Glutamatergic neuron (in vitro differentiated cells): Measurements from ENCODE around the gene ATP8A2. TPM values are rescaled to one million over a fixed set of nuclear protein-coding genes. Genes with fewer than 3 reads are reported as not detected.
"Not testable (repeated sequence)": the region's sequence is repeated elsewhere in the genome, so short reads cannot be mapped to it uniquely, and the experiment has no call there.

Experiments
- DNase-seq: peaks from one replicate; pipeline ENCODE4 v3.0.0; 2022
- H3K27ac Mint-ChIP-seq: one replicate; pipeline ENCODE4 v1.8.0; 2020; ENCODE audit warnings: mild to moderate bottlenecking, mixed read lengths, inconsistent platforms; ENCODE audit not compliant: unreplicated experiment
- H3K27me3 Mint-ChIP-seq: one replicate; pipeline ENCODE4 v1.8.0; 2020; ENCODE audit warnings: mild to moderate bottlenecking, moderate library complexity, mixed read lengths, inconsistent platforms; ENCODE audit not compliant: unreplicated experiment
- H3K36me3 Mint-ChIP-seq: one replicate; pipeline ENCODE4 v1.8.0; 2020; ENCODE audit warnings: mild to moderate bottlenecking, mixed read lengths, inconsistent platforms; ENCODE audit not compliant: unreplicated experiment
- H3K4me1 Mint-ChIP-seq: one replicate; pipeline ENCODE4 v1.8.0; 2020; ENCODE audit warnings: mild to moderate bottlenecking, low read depth, mixed read lengths, inconsistent platforms; ENCODE audit not compliant: unreplicated experiment
- H3K4me3 Mint-ChIP-seq: one replicate; pipeline ENCODE4 v1.8.0; 2020; ENCODE audit warnings: mild to moderate bottlenecking, mixed read lengths, inconsistent platforms; ENCODE audit not compliant: unreplicated experiment
- H3K9me3 Mint-ChIP-seq: one replicate; pipeline ENCODE4 v1.8.0; 2020; ENCODE audit warnings: mild to moderate bottlenecking, moderate library complexity, mixed read lengths, inconsistent platforms; ENCODE audit not compliant: unreplicated experiment
- total RNA-seq: library from RNA; stranded (reverse); fragmentation: NEBNext Ultra II Directional; extraction: Animal tissue kit (Norgen Biotek cat#: 25700); gene quantifications from one replicate; pipeline ENCODE4 v1.2.1, GENCODE V29; 2021; ENCODE audit not compliant: unreplicated experiment
- TF ChIP-seq, protein P1 (sequence below): fragments of 200-600 bp; sonication (generic); IDR thresholded peaks from one replicate; pipeline ENCODE4 v1.5.0; 2021; ENCODE audit not compliant: partially characterized antibody, unreplicated experiment

Gene ATP8A2
- total RNA-seq, 1 donor from 2014 or later = 70.1 TPM

DNA sequence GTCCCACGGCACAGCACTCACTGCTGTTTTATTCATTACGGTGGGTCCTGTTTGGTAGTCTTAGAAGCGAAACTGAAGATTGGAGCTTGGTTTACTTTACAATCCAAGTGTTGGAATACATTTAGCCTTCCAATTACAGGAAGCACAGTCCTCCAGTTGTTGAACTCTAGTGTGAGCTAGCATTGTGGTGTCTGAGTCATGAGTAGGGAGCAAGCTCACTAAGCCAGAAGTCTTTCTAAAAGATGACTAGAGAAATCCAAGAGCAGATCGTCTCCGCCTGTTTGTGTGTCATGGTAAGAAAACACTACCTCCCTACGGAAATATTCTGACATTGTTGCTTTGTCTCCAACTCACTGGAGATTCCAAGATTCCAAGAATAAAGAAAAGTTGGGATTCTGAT, 690.2 kb downstream of the ATP8A2 start:
- no peak for DNase-seq
- H3K4me1 Mint-ChIP-seq = peaks cover 5% of the 10 kb centered on the region
- no peaks in the 10 kb centered on the region for H3K9me3 Mint-ChIP-seq
- TF ChIP-seq, protein P1, sequence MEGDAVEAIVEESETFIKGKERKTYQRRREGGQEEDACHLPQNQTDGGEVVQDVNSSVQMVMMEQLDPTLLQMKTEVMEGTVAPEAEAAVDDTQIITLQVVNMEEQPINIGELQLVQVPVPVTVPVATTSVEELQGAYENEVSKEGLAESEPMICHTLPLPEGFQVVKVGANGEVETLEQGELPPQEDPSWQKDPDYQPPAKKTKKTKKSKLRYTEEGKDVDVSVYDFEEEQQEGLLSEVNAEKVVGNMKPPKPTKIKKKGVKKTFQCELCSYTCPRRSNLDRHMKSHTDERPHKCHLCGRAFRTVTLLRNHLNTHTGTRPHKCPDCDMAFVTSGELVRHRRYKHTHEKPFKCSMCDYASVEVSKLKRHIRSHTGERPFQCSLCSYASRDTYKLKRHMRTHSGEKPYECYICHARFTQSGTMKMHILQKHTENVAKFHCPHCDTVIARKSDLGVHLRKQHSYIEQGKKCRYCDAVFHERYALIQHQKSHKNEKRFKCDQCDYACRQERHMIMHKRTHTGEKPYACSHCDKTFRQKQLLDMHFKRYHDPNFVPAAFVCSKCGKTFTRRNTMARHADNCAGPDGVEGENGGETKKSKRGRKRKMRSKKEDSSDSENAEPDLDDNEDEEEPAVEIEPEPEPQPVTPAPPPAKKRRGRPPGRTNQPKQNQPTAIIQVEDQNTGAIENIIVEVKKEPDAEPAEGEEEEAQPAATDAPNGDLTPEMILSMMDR = no peak
- no peaks in the 10 kb centered on the region for H3K36me3 Mint-ChIP-seq
- no peak overlapping the region for H3K4me3 Mint-ChIP-seq
- no peaks in the 10 kb centered on the region for H3K27me3 Mint-ChIP-seq
- no peak overlapping the region for H3K27ac Mint-ChIP-seq

DNA sequence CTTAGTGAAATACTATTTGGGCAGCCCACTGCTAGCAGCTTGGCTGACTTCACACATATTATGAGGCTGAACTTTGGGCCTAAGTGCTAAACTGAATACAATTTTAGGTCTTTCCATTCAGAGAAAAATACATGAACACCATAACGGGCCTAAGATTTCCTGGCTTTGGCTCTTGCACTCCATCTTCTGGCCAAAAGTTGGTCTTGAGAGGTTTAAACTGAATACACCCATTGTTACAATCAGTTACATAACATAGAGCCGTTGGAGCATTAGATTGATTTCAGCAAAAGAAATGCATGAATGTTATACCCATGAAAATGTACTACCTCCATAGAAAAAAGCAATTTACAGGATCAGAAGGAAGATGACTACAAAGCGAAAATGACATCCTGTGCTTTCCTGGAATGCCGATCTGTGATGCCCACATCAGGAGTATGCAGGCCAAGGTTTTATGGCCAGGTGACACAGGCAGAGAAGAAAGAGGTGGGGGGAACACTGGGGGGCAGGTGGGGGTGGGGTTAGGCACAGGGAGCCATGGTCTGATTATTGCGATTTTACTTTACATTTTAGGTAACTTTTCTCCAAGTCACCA, 691.2 kb downstream of the ATP8A2 start:
- no peaks in the 10 kb centered on the region for H3K9me3 Mint-ChIP-seq
- H3K27ac Mint-ChIP-seq = no peak overlapping the region
- TF ChIP-seq, protein P1 = peak; percentile 35
- peaks cover 5% of the 10 kb centered on the region for H3K4me1 Mint-ChIP-seq
- no peak for DNase-seq
- no peaks in the 10 kb centered on the region for H3K36me3 Mint-ChIP-seq
- no peak overlapping the region for H3K4me3 Mint-ChIP-seq
- H3K27me3 Mint-ChIP-seq = no peaks in the 10 kb centered on the region

DNA sequence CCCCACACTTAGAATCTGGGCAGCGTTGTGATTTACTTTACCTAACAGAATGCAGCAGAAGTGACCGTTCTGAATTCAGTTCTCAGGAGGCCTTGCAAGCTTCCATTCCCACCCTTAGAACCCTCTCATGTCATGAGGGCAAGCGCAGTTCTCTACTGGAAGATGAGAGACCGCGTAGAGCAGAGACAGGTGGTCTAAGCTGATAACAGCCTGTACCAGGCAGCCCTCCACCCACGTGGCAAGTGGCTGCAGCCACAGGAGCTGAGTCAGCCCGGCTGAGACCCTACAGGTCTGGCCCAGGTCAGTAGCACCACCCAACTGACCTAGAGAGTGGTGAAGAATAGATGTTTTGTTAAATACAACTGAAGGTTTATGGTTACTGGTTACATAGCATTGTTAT, 694.7 kb downstream of the ATP8A2 start:
- DNase-seq, H3K27me3 Mint-ChIP-seq, H3K4me1 Mint-ChIP-seq, H3K27ac Mint-ChIP-seq, H3K36me3 Mint-ChIP-seq, H3K9me3 Mint-ChIP-seq, H3K4me3 Mint-ChIP-seq: not testable (repeated sequence)

DNA sequence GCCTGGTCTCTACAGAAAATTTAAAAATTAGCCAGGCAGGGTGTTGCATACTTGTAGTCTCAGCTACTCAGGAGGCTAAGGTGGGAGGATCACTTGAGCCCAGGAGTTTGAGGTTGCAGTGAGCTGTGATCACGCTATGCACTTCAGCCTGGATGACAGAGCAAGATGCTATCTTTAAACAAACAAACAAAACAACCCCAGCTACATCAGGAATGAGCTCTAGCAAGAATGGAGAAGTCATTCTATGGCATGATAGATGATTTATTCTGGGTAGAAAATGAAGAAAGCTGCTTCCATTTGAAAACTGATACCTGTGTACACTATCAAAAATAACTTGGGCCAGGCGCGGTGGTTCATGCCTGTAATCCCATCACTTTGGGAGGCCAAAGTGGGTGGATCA, 695.8 kb downstream of the ATP8A2 start:
- Mint-ChIP-seq H3K27ac (no peak overlapping the region), H3K36me3 (no peaks in the 10 kb centered on the region), H3K4me3 (no peak overlapping the region), H3K27me3 (no peaks in the 10 kb centered on the region), H3K9me3 (peaks cover 3% of the 10 kb centered on the region), H3K4me1 (peaks cover 13% of the 10 kb centered on the region)
- DNase-seq = no peak
- TF ChIP-seq, protein P1 = no peak

DNA sequence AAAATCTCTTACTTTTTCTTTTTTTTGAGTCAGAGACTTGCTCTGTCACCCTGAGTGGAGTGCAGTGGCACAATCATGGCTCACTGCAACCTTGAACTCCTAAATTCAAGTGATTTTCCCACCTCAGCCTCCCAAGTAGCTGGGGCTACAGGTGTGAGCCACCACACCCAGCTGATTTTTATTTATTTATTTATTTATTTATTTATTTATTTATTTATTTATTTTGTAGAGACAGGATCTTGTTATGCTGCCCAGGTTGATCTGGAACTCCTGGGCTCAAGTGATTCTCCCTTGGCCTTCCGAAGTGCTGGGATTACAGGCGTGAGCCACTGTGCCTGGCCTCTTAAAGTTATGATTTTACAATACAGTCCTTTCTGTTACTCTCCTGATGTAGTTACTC, 696.6 kb downstream of the ATP8A2 start:
- not testable (repeated sequence) for H3K9me3 Mint-ChIP-seq
- peaks cover 13% of the 10 kb centered on the region for H3K4me1 Mint-ChIP-seq

DNA sequence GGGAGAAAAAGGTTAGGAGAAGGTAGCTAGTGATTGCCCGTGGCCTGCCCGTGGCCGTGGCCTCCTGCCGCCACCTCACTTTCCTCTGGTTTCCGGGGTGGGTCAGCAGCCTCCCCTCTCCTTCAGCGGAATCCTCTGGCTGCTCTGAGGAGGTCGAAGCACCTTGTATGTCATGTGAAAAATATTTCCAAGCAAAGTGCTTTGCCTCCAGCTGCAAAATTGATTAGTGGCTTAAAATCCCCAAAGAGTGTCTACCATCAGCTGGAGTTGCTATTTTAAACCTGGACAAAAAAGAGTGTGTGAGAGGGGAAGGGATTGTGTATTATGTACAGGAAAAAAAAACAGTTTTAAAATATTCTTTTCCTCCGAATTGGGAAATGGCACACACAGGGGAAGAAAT, 697.9 kb downstream of the ATP8A2 start:
- not testable (repeated sequence) for H3K9me3 Mint-ChIP-seq, H3K36me3 Mint-ChIP-seq, DNase-seq, H3K4me3 Mint-ChIP-seq, H3K27me3 Mint-ChIP-seq, H3K27ac Mint-ChIP-seq
- peaks cover 13% of the 10 kb centered on the region for H3K4me1 Mint-ChIP-seq

More for the DNA sequence above, 696.6 kb downstream of the ATP8A2 start:
- H3K27me3 Mint-ChIP-seq, H3K36me3 Mint-ChIP-seq, H3K27ac Mint-ChIP-seq, DNase-seq, H3K4me3 Mint-ChIP-seq: not testable (repeated sequence)
